Suprapubic skin (tissue), 4 donors: ENCODE results near the gene FGD3. TPM values are rescaled to one million over a fixed set of nuclear protein-coding genes. Genes with fewer than 3 reads are reported as not detected.

Experiments
- DNase-seq, 2 donors: peaks; one replicate each; pipeline ENCODE4 v3.0.0-alpha.2; 2019; ENCODE audit warnings: low spot score in 2 of 2
- H3K27ac ChIP-seq: fragments of 200-600 bp; sonication (generic); one replicate; pipeline ENCODE4 v1.5.1; 2019
- H3K27me3 ChIP-seq: fragments of 200-600 bp; sonication (generic); one replicate; pipeline ENCODE4 v1.5.1; 2019
- H3K36me3 ChIP-seq: fragments of 200-600 bp; sonication (generic); one replicate; pipeline ENCODE4 v1.5.1; 2019
- H3K4me1 ChIP-seq: fragments of 200-600 bp; sonication (generic); one replicate; pipeline ENCODE4 v1.5.1; 2019
- H3K4me3 ChIP-seq: fragments of 200-600 bp; sonication (generic); one replicate; pipeline ENCODE4 v1.5.1; 2019; ENCODE audit warnings: mild to moderate bottlenecking
- H3K9me3 ChIP-seq: fragments of 200-600 bp; sonication (generic); one replicate; pipeline ENCODE4 v1.5.1; 2019
- CTCF ChIP-seq, 2 donors: fragments of 200-600 bp in 1 of 2; fragments of 450-650 bp in 1 of 2; sonication (generic) in 1 of 2; IDR thresholded peaks; one replicate each; pipeline ENCODE4 v1.5.1; 2016 to 2019; ENCODE audit warnings: antibody characterized with exemption in 2 of 2, mild to moderate bottlenecking in 1 of 2, moderate library complexity in 1 of 2
- EP300 ChIP-seq: sonication (generic); formaldehyde crosslinking; IDR thresholded peaks from one replicate; pipeline ENCODE4 v1.6.1; 2017; ENCODE audit warnings: antibody characterized with exemption
- POLR2A ChIP-seq, 2 donors: fragments of 450-650 bp; IDR thresholded peaks; one replicate each; pipeline ENCODE4 v1.6.1; 2017; ENCODE audit warnings: antibody characterized with exemption in 2 of 2, mild to moderate bottlenecking in 2 of 2, moderate library complexity in 2 of 2
- POLR2AphosphoS5 ChIP-seq, 3 donors: sonication (generic); formaldehyde crosslinking; IDR thresholded peaks; one replicate each; pipeline ENCODE4 v1.6.1; 2017; ENCODE audit warnings: antibody characterized with exemption in 3 of 3
- WGBS: methylation state at CpG from one replicate; pipeline ENCODE4 v1.1.5; 2018; 5-methylcytosine and 5-hydroxymethylcytosine counted together
- total RNA-seq, 4 donors: library from RNA; depleted of rRNA; stranded (reverse); fragments of >200 nt; gene quantifications; one replicate each; pipeline ENCODE4 v1.1.0, GENCODE V29; 2016

FGD3 gene
- total RNA-seq, 4 donors from 2014 or later, result 4.6 to 9.2 (median 6.6) TPM

DNA sequence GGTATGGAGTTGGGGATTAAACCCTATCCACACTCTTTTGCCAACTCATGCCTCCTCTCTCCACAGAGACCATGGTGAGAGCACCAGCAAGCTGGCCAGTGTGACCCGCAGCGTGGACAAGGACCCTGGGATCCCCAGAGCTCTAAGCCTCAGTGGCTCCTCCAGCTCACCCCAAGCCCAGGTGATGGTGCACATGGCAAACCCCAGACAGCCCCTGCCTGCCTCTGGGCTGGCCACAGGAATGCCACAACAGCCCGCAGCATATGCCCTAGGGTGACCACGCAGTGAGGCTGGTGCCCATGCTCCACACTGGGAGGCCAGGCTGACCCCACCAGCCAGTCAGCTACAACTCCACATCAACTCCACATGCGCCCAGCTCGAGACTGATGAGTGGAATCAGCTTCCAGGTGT, 137.2 kb downstream of the FGD3 start:
- Histone ChIP-seq H3K27me3 (no peaks in the 10 kb centered on the region), H3K27ac (no peak overlapping the region), H3K4me3 (no peak overlapping the region), H3K4me1 (no peaks in the 10 kb centered on the region), H3K9me3 (no peaks in the 10 kb centered on the region), H3K36me3 (no peaks in the 10 kb centered on the region)
- TF ChIP-seq CTCF (IDR thresholded peaks at IDR 0.05), result no peak
- no peak for TF ChIP-seq EP300
- no peak for TF ChIP-seq POLR2A (IDR thresholded peaks at IDR 0.05)
- TF ChIP-seq POLR2AphosphoS5 (IDR thresholded peaks at IDR 0.05), result no peak
- DNase-seq, result peak; percentile 46 to 58
- 92% methylated on average over 2 of the region's 6 CpGs for WGBS

DNA sequence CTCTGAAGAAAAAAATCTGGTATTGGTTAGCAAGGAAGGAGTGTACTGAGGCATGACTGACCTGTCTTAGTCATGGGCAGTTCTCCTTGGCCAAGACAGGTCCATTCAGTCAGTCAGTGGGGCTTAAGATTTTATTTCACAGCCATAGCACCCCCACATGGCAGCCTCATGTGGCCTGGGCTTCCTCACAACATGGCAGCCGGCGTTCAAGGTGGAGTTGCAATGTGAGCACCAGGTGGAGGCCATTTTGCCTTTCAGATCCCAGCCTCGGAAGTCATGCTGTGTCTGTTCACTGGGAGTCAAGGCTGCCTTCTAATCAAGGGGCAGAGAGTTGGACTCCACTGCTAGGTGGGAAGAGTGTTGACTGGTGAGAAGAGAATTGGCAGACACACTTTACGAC, 138.4 kb downstream of the FGD3 start:
- no peaks in the 10 kb centered on the region for H3K4me1 ChIP-seq
- no peak overlapping the region for H3K4me3 ChIP-seq
- peaks cover 1% of the 10 kb centered on the region for H3K9me3 ChIP-seq
- no peak overlapping the region for H3K27ac ChIP-seq
- TF ChIP-seq EP300, result no peak
- TF ChIP-seq CTCF (IDR thresholded peaks at IDR 0.05), result no peak
- no peak for TF ChIP-seq POLR2AphosphoS5 (IDR thresholded peaks at IDR 0.05)
- H3K36me3 ChIP-seq, result no peaks in the 10 kb centered on the region
- H3K27me3 ChIP-seq, result no peaks in the 10 kb centered on the region
- WGBS, result 87% methylated on average over 4 of the region's 4 CpGs
- peak in 1 of 2 donors; percentile 34 for DNase-seq

Other genes starting within 250 kb of the FGD3 start
- gene BICD2, start 182.7 kb upstream of the FGD3 start, total RNA-seq, result 100 to 1,000 TPM; 135 to 201 (median 153) TPM
- 10 to 100 TPM in 1 of 4 donors, 1 to 10 TPM in 3; 5.3 to 10.3 (median 6.1) TPM for gene ZNF484, start 69.5 kb upstream of the FGD3 start, total RNA-seq
- 1 to 10 TPM; 2.8 to 6.4 (median 5.1) TPM for gene SUSD3, start 111.2 kb downstream of the FGD3 start, total RNA-seq
- gene CARD19, start 148.7 kb downstream of the FGD3 start, total RNA-seq, result 10 to 100 TPM; 43.2 to 63.6 (median 54.3) TPM
- gene NINJ1, start 186.7 kb downstream of the FGD3 start, total RNA-seq, result 100 to 1,000 TPM in 3 of 4 donors, 10 to 100 TPM in 1; 88.3 to 158 (median 113) TPM
- gene WNK2, start 236.6 kb downstream of the FGD3 start, total RNA-seq, result 10 to 100 TPM; 39.5 to 93.7 (median 45.3) TPM